Hepatic stellate cell (primary cell): Measurements from ENCODE around the gene GPR107.
A peak's percentile ranks its signal among the peaks of the same experiment; 100 is the strongest.

ENCODE experiments used
- DNase-seq: peaks from one replicate; pipeline ENCODE4 v3.0.0; 2011; ENCODE audit warnings: low spot score

Gene GPR107

GRCh38 chr9:130137641-130138081 lies 84.0 kb downstream of the GPR107 start:
- DNase-seq, result no peak

GRCh38 chr9:130138171-130138653 lies 84.5 kb downstream of the GPR107 start:
- DNase-seq, result peak; percentile 94

DNA sequence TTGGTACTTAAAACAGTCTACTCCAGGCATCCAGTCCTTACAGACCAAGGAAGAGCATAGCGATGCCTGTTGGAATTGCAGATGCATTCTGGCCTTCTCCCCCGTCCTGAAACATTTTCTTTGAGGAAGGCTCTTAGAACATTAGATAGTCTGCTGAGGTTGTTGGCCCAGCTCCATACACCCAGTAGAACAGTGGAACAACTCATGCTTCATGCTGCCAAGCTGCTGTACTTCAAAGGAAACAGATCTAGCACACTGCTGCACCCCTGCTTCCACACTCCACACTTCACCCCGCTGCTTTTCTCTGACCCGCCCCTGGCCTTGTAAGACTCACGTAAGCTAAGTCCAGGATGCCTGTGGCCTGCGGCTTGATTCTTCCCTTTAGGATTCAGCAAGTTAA lies 85.1 kb downstream of the GPR107 start:
- DNase-seq, result peak; percentile 60

GRCh38 chr9:130139251-130139650 lies 85.5 kb downstream of the GPR107 start:
- no peak for DNase-seq

DNA sequence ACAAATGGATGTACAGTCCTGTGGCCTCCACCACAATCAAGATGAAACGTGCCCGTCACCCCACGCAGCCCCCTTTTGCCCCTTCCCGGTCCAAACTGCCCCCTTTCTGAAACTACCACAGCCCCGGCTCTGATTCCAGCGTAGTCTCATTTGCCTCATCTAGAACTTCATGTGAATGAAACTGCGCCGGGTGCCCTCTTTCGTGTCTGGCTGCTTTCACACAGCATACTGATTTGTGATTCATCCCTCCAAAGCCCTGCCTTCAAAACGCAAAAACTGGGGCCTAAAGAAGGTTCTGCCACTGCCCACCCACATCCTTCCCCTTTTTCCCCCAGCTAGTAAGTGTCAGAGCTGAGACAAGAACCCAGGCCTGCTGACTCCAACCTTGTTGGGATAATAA lies 87.0 kb downstream of the GPR107 start:
- DNase-seq, result no peak

DNA sequence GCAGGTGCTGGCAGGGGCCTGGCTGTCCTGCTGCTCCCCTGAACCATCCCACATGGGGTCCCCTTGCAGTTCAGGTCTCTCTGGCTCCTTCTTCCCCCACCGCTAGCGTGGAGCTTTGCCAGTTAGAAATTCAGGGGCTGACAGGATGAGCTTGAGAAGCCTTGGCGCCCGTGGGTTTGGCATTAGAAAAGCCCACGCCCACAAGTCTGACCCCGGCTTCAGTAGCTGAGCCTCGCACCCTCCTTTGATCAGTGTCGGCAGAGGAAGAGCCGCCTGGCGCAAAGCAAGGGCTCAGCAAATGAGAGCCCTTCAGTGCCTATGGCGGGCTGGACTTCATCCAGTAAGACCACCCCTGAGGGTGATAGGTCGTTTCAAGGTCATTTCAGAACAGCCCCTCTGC lies 88.3 kb downstream of the GPR107 start:
- no peak for DNase-seq

- no peak for DNase-seq
These were observed 88.9 kb downstream of the GPR107 start for GRCh38 chr9:130142641-130143040.

DNA sequence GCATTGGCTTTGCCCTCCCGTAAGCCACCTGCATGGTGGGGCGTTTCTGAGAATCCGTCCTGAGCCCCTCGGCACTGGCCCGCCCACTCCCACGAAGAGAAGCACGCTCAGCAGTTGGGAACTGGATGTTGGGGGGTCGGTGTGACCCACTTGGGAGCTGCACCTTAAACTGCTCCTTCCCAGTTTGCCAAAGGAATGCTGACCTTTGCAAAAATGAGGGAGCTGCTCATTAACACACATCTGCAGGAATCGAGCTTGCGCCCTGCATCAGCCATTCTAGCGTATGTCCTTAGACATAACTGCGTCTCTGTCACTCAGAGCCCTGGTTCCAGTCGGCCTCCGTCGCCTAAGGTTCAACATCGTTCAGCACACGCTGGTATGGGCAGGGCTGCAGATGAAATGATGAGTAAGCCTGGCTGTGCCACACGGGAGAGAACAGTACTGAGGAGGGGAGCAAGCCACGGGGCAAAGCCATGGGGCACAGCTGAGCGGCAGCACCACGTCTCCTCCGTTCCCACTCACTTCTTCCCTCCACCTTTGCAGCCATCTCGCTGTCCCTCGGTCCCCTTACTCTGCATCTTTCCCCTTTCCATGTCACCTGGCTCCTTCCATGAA lies 89.7 kb downstream of the GPR107 start:
- DNase-seq, result no peak

DNA sequence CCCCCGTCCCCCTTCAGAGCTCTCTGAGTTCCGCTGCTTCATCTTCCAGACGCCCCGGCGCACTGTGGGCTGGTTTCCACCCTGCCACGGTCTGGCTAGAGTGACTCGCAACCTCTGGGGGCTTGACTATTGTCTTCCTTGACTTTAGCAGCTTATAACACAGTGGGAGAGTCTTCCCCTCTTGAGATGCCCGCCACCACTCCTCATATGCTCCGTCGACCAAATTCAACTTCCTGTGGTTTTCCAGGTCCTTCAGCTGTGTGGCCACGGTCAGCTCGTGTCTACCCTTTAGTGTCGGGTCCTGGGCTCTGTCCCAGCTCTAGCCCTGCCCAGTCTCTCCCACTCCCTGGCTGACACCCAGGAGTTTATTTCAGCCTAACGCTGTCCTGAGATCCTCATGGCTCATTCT lies 90.3 kb downstream of the GPR107 start:
- no peak for DNase-seq

DNA sequence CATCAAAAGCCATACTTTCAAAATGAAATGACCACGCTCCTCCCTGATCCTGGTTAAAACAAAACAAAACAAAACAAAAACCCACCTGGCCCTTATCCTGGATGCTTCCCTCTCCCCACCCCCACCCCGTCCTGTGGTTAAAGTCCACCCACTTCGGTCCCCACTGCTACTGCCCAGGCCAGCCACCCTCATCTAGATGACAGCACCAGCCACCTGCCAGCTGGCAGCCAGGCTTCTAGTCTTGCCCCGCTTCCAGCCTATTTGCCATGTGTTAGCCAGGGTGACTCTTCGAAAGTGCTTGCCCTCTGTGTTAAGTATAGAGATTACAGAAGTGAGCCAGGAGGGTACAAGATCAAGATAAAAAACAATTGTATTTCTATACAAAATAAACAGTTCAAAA lies 91.0 kb downstream of the GPR107 start:
- DNase-seq, result no peak

DNA sequence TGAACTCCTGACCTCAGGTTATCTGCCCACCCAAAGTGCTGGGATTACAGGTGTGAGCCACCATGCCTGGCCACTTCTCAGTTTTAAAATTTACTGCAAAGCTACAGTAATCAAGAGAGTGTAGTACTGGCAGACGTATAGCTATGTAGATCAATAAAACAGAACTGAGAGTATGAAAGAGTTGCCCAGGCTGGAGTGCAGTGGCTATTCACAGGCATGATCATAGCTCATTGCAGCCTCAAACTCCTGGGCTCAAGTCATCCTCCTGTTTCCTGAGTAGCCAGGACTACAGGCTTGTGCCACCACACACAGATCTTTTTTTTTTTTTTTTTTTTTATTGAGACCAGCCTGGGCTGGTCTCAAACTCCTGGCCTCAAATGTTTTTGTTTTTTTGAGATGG lies 92.0 kb downstream of the GPR107 start:
- no peak for DNase-seq

DNA sequence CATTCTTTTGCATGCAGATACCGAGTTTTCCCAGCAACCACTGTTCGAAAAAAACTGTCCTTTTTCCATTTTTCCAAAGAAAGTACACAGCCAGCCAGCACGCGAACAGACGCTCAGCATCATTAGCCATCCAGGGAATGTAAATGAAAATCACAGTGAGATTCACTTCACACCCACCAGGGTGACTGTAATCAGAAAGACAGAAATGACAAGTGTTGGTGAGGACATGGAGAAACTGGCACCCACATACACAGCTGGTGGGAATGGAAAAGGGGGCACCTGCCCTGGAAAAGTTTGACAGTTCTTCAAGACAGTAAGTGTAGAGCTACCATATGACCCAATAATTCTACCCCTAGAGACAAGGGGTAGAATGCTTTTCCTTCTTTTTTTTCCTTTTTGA lies 93.5 kb downstream of the GPR107 start:
- no peak for DNase-seq

GRCh38 chr9:130147910-130148309 lies 94.2 kb downstream of the GPR107 start:
- DNase-seq, result no peak

- DNase-seq, result no peak
These were observed 95.3 kb downstream of the GPR107 start for GRCh38 chr9:130149031-130149430.

DNA sequence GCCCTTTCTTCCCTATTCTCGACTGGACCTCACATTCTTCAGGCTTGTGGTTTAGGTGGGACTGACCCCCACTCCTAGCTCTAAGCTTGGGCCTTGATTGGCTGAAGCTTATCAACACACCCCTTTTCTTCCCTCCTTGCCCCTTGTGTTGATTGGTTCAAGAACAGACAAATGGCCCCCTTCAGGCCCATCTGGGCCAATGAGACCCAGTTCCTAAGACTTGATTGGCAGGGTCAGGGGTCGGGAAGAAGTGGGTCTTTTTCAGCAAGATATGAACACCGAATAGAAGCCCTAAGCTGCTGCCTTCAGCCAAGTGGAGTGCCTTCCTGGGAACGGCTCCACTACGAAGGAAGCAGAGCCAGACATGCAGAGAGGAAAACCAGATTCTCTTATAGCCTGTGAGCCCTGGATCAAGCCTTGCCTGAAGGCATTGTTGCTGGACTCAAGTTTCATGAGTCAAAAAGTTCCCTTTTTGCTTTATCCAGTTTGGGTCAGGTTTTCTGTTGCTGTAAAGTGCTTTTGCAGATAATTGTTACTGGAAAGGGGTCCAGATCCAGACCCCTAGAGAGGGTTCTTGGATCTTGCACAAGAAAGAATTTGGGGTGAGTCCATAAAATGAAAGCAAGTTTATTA lies 96.1 kb downstream of the GPR107 start:
- no peak for DNase-seq

GRCh38 chr9:130150779-130151382 lies 97.2 kb downstream of the GPR107 start:
- no peak for DNase-seq

DNA sequence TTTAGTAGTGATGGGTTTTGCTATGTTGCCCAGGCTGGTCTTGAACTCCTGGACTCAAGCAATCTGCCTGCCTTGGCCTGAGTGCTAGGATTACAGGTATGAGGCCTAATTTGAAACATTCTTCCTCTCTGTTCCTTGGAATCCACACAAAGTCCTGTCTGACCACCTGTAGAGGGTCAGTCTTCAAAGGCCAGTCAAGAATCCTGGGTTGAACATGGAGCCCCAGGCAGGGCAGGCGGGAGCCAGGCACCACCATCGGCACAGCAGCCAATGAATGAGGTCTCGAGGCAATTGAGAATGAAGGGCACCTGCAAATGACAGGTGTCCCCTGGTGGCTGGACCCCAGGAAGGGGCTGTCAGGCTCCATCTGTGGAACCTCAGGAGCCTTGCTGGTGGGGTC lies 101.1 kb downstream of the GPR107 start:
- DNase-seq, result no peak

GRCh38 chr9:130155647-130156046 lies 101.9 kb downstream of the GPR107 start:
- DNase-seq, result no peak

- DNase-seq, result no peak
These were observed 103.0 kb downstream of the GPR107 start for GRCh38 chr9:130156672-130157071.

GRCh38 chr9:130157079-130157478 lies 103.4 kb downstream of the GPR107 start:
- no peak for DNase-seq

GRCh38 chr9:130158001-130158400 lies 104.3 kb downstream of the GPR107 start:
- no peak for DNase-seq

DNA sequence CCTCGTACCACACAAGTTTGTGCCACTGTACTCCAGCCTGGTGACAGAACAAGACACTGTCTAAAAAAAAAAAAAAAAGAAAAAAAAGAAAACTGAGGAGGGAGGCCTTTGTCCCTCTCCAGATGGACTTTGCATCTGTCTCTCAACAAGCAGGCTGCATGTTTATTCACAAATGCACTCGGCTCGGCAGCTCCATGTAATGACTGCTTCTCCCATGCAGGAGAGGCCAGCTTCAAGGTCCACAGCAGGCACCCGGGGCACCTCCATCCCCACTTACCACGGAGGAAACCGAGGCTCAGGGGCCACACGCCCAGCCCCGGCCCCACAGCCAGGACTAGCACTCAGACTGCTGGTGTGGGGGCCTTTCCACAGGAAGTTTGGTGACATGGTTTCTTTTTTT lies 105.4 kb downstream of the GPR107 start:
- no peak for DNase-seq

GRCh38 chr9:130159915-130160670 lies 106.4 kb downstream of the GPR107 start:
- DNase-seq, result no peak
